Measurements from ENCODE around the gene MTRF1L.

The MTRF1L gene

DNA sequence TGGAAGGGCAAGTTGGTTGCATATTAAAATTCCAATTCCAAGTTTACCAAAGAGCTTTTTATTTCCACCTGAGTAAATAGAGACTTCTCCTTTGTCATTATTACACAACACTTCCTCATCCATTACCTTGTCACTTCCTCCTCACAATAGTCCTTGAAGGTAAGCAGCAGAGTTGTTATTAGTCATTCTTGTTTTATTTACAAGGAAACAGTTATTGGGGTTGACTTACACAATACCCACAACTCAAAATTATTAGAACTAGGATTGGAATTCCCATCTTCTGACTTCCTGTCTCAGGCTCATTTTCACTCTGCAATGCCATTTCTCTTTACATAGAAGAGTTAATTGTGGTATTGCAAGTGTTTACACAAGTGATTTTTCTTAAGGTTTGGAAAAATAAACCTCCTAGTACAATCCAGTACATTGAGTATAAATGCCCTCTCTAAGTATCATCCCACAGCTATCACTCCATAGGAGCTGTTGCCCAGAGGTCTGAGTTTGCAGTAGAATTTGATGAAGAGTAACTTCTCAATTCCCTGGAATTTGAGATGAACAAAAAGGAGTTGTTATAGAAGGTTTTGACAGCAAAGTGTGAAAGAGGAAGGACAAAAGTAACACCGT lies 28.9 kb upstream of the MTRF1L start:
- Histone ChIP-seq H3K9ac (ENCODE audit: low read length in 2 of 2) (no peak overlapping the region), H3K27me3 (ENCODE audit: control insufficient read depth in 1 of 2, insufficient read depth in 2 of 2, low read length in 2 of 2) (no peaks in the 10 kb centered on the region), H3K4me1 (ENCODE audit: control insufficient read depth, insufficient read depth, low read length) (no peaks in the 10 kb centered on the region), H3K27ac (ENCODE audit: low read length) (no peak overlapping the region), H3K36me3 (ENCODE audit: control insufficient read depth in 2 of 2, insufficient read depth in 2 of 2, low read length in 2 of 2) (no peaks in the 10 kb centered on the region), H3K9me3 (ENCODE audit: control insufficient read depth in 2 of 2, low read length in 2 of 2) (no peaks in the 10 kb centered on the region), H3K4me3 (ENCODE audit: low read length in 2 of 2) (no peak overlapping the region)

GRCh38 chr6:153028963-153029362 lies 26.5 kb upstream of the MTRF1L start:
- Histone ChIP-seq H3K27ac (ENCODE audit: low read length) (no peak overlapping the region), H3K9me3 (ENCODE audit: control insufficient read depth in 2 of 2, low read length in 2 of 2) (no peaks in the 10 kb centered on the region), H3K27me3 (ENCODE audit: control insufficient read depth in 1 of 2, insufficient read depth in 2 of 2, low read length in 2 of 2) (no peaks in the 10 kb centered on the region), H3K36me3 (ENCODE audit: control insufficient read depth in 2 of 2, insufficient read depth in 2 of 2, low read length in 2 of 2) (no peaks in the 10 kb centered on the region), H3K4me1 (ENCODE audit: control insufficient read depth, insufficient read depth, low read length) (no peaks in the 10 kb centered on the region), H3K4me3 (ENCODE audit: low read length in 2 of 2) (no peak overlapping the region), H3K9ac (ENCODE audit: low read length in 2 of 2) (no peak overlapping the region)

DNA sequence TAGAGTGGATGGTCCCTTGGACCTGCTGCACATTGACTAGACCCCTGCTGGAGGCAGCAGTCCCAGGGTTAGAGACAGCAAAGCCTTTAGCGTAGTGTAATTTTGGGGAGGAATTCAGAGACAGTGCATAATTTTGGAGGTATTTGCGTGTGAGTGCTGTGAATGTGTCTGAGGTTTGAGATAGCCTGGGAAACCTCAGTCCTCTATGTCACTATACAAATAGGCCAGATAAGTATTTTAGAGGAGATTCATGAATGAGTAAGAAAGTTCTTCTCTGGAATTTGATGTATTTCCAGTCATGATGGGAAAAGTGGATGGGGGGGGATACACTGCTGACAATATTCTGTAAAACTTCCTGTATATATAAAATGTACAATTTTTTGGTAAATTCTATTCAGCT lies 25.8 kb upstream of the MTRF1L start:
- no peaks in the 10 kb centered on the region for H3K36me3 ChIP-seq (ENCODE audit: control insufficient read depth in 2 of 2, insufficient read depth in 2 of 2, low read length in 2 of 2)
- no peak overlapping the region for H3K9ac ChIP-seq (ENCODE audit: low read length in 2 of 2)
- H3K27me3 ChIP-seq (ENCODE audit: control insufficient read depth in 1 of 2, insufficient read depth in 2 of 2, low read length in 2 of 2): no peaks in the 10 kb centered on the region
- no peaks in the 10 kb centered on the region for H3K4me1 ChIP-seq (ENCODE audit: control insufficient read depth, insufficient read depth, low read length)
- H3K4me3 ChIP-seq (ENCODE audit: low read length in 2 of 2): no peak overlapping the region
- H3K27ac ChIP-seq (ENCODE audit: low read length): no peak overlapping the region
- no peaks in the 10 kb centered on the region for H3K9me3 ChIP-seq (ENCODE audit: control insufficient read depth in 2 of 2, low read length in 2 of 2)

DNA sequence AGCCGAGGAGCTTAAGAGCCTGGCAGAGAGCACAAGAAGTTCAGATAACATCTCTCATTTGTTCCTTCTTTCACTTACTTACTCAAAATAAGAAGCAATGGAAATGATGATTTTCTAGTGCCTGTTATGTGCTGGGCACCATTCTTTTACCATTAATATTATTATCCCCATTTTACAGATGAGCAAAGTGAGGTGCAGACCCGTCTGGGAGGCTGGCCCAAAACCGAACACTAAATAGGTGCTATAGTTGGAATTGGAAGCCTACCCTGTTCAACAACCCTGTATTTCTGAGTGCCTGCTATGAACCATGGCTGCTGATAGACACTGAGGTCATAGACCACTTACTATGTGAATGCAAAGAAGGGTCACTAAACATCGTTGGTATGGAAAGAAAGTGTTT lies 25.0 kb upstream of the MTRF1L start:
- H3K4me3 ChIP-seq (ENCODE audit: low read length in 2 of 2): no peak overlapping the region
- no peaks in the 10 kb centered on the region for H3K4me1 ChIP-seq (ENCODE audit: control insufficient read depth, insufficient read depth, low read length)
- H3K9me3 ChIP-seq (ENCODE audit: control insufficient read depth in 2 of 2, low read length in 2 of 2): no peaks in the 10 kb centered on the region
- H3K27ac ChIP-seq (ENCODE audit: low read length): no peak overlapping the region
- H3K36me3 ChIP-seq (ENCODE audit: control insufficient read depth in 2 of 2, insufficient read depth in 2 of 2, low read length in 2 of 2): no peaks in the 10 kb centered on the region
- no peaks in the 10 kb centered on the region for H3K27me3 ChIP-seq (ENCODE audit: control insufficient read depth in 1 of 2, insufficient read depth in 2 of 2, low read length in 2 of 2)
- no peak overlapping the region for H3K9ac ChIP-seq (ENCODE audit: low read length in 2 of 2)

GRCh38 chr6:153024709-153025017 lies 22.2 kb upstream of the MTRF1L start:
- Histone ChIP-seq H3K9me3 (ENCODE audit: control insufficient read depth in 2 of 2, low read length in 2 of 2) (no peaks in the 10 kb centered on the region), H3K27me3 (ENCODE audit: control insufficient read depth in 1 of 2, insufficient read depth in 2 of 2, low read length in 2 of 2) (no peaks in the 10 kb centered on the region), H3K9ac (ENCODE audit: low read length in 2 of 2) (no peak overlapping the region), H3K4me1 (ENCODE audit: control insufficient read depth, insufficient read depth, low read length) (no peaks in the 10 kb centered on the region), H3K4me3 (ENCODE audit: low read length in 2 of 2) (no peak overlapping the region), H3K36me3 (ENCODE audit: control insufficient read depth in 2 of 2, insufficient read depth in 2 of 2, low read length in 2 of 2) (no peaks in the 10 kb centered on the region), H3K27ac (ENCODE audit: low read length) (no peak overlapping the region)

DNA sequence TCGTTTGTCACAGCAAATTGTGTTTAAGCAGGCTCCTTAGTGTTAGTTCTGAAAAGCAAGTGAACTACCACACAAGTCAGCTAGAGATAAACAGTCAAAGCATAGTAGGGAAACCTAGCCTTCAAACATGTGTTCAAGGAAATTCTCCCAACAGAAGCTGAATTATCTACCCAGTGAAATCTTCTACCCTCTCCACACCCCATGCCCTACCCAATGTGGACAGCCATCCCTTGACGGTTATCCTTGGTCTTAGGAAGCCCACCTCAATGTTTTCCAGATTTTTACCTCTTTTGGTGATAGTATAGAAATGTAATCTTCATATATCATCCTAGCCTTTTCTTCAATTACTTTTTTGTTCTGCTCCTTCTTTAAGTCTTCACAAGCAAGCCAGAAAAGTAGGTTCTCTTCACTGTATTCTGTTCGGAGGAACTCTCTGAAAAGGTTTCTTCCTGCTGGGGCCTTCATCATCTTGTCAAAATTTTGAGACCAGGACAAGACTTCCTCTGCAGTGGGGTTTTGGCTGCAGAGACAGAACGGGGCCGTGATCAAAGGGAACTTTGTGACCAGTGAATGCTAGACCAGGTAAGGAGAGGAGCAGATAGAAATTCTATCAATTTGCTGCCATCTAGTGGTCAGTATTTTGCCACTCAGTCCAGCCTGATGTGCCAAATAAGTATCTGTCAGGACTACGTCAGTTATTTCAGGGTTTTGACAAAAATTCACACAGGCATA lies 21.6 kb upstream of the MTRF1L start:
- Histone ChIP-seq H3K9ac (ENCODE audit: low read length in 2 of 2) (no peak overlapping the region), H3K4me1 (ENCODE audit: control insufficient read depth, insufficient read depth, low read length) (no peaks in the 10 kb centered on the region), H3K4me3 (ENCODE audit: low read length in 2 of 2) (no peak overlapping the region), H3K27me3 (ENCODE audit: control insufficient read depth in 1 of 2, insufficient read depth in 2 of 2, low read length in 2 of 2) (no peaks in the 10 kb centered on the region), H3K27ac (ENCODE audit: low read length) (no peak overlapping the region), H3K36me3 (ENCODE audit: control insufficient read depth in 2 of 2, insufficient read depth in 2 of 2, low read length in 2 of 2) (no peaks in the 10 kb centered on the region), H3K9me3 (ENCODE audit: control insufficient read depth in 2 of 2, low read length in 2 of 2) (no peaks in the 10 kb centered on the region)

GRCh38 chr6:153018355-153018754 lies 15.8 kb upstream of the MTRF1L start:
- no peaks in the 10 kb centered on the region for H3K36me3 ChIP-seq (ENCODE audit: control insufficient read depth in 2 of 2, insufficient read depth in 2 of 2, low read length in 2 of 2)
- no peaks in the 10 kb centered on the region for H3K4me1 ChIP-seq (ENCODE audit: control insufficient read depth, insufficient read depth, low read length)
- no peak overlapping the region for H3K9ac ChIP-seq (ENCODE audit: low read length in 2 of 2)
- H3K4me3 ChIP-seq (ENCODE audit: low read length in 2 of 2): no peak overlapping the region
- H3K27ac ChIP-seq (ENCODE audit: low read length): no peak overlapping the region
- H3K9me3 ChIP-seq (ENCODE audit: control insufficient read depth in 2 of 2, low read length in 2 of 2): no peaks in the 10 kb centered on the region
- no peaks in the 10 kb centered on the region for H3K27me3 ChIP-seq (ENCODE audit: control insufficient read depth in 1 of 2, insufficient read depth in 2 of 2, low read length in 2 of 2)

DNA sequence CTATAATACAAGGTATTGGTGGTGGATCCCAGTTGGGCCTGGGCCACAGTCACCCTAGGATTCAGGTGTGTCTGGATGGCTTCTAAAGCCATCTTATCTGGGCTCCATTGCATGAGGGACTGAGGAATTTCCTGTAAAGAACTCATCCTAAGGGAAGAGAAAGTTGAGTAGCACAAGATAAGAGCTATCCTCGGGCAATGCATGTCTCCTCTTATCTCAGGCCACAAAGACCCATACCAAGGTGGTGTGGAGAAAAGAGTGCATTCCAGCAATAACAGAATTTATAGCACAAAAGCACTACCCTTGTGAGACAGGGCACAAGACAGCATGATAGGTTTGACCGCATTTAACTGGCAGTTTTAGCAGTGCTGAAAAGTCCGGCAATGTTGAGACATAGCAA lies 14.3 kb upstream of the MTRF1L start:
- no peak overlapping the region for H3K4me3 ChIP-seq (ENCODE audit: low read length in 2 of 2)
- no peaks in the 10 kb centered on the region for H3K4me1 ChIP-seq (ENCODE audit: control insufficient read depth, insufficient read depth, low read length)
- no peak overlapping the region for H3K27ac ChIP-seq (ENCODE audit: low read length)
- no peaks in the 10 kb centered on the region for H3K27me3 ChIP-seq (ENCODE audit: control insufficient read depth in 1 of 2, insufficient read depth in 2 of 2, low read length in 2 of 2)
- no peaks in the 10 kb centered on the region for H3K36me3 ChIP-seq (ENCODE audit: control insufficient read depth in 2 of 2, insufficient read depth in 2 of 2, low read length in 2 of 2)
- no peaks in the 10 kb centered on the region for H3K9me3 ChIP-seq (ENCODE audit: control insufficient read depth in 2 of 2, low read length in 2 of 2)
- H3K9ac ChIP-seq (ENCODE audit: low read length in 2 of 2): no peak overlapping the region

- Histone ChIP-seq H3K9ac (ENCODE audit: low read length in 2 of 2) (no peak overlapping the region), H3K27ac (ENCODE audit: low read length) (no peak overlapping the region), H3K9me3 (ENCODE audit: control insufficient read depth in 2 of 2, low read length in 2 of 2) (no peaks in the 10 kb centered on the region), H3K4me1 (ENCODE audit: control insufficient read depth, insufficient read depth, low read length) (no peaks in the 10 kb centered on the region), H3K27me3 (ENCODE audit: control insufficient read depth in 1 of 2, insufficient read depth in 2 of 2, low read length in 2 of 2) (no peaks in the 10 kb centered on the region), H3K4me3 (ENCODE audit: low read length in 2 of 2) (no peak overlapping the region), H3K36me3 (ENCODE audit: control insufficient read depth in 2 of 2, insufficient read depth in 2 of 2, low read length in 2 of 2) (no peaks in the 10 kb centered on the region)
Observed at GRCh38 chr6:153015094-153015640, 12.7 kb upstream of the MTRF1L start.

GRCh38 chr6:153013438-153013837 lies 10.9 kb upstream of the MTRF1L start:
- no peak overlapping the region for H3K4me3 ChIP-seq (ENCODE audit: low read length in 2 of 2)
- no peaks in the 10 kb centered on the region for H3K9me3 ChIP-seq (ENCODE audit: control insufficient read depth in 2 of 2, low read length in 2 of 2)
- H3K4me1 ChIP-seq (ENCODE audit: control insufficient read depth, insufficient read depth, low read length): no peaks in the 10 kb centered on the region

GRCh38 chr6:153012856-153013255 lies 10.3 kb upstream of the MTRF1L start:
- Histone ChIP-seq H3K36me3 (ENCODE audit: control insufficient read depth in 2 of 2, insufficient read depth in 2 of 2, low read length in 2 of 2) (no peaks in the 10 kb centered on the region), H3K27ac (ENCODE audit: low read length) (no peak overlapping the region), H3K9ac (ENCODE audit: low read length in 2 of 2) (no peak overlapping the region), H3K27me3 (ENCODE audit: control insufficient read depth in 1 of 2, insufficient read depth in 2 of 2, low read length in 2 of 2) (no peaks in the 10 kb centered on the region), H3K4me1 (ENCODE audit: control insufficient read depth, insufficient read depth, low read length) (no peaks in the 10 kb centered on the region), H3K4me3 (ENCODE audit: low read length in 2 of 2) (no peak overlapping the region), H3K9me3 (ENCODE audit: control insufficient read depth in 2 of 2, low read length in 2 of 2) (no peaks in the 10 kb centered on the region)

More at GRCh38 chr6:153013438-153013837, 10.9 kb upstream of the MTRF1L start:
- Histone ChIP-seq H3K36me3 (ENCODE audit: control insufficient read depth in 2 of 2, insufficient read depth in 2 of 2, low read length in 2 of 2) (no peaks in the 10 kb centered on the region), H3K27ac (ENCODE audit: low read length) (no peak overlapping the region), H3K27me3 (ENCODE audit: control insufficient read depth in 1 of 2, insufficient read depth in 2 of 2, low read length in 2 of 2) (no peaks in the 10 kb centered on the region), H3K9ac (ENCODE audit: low read length in 2 of 2) (no peak overlapping the region)

Data from stomach smooth muscle (tissue), 2 donors.